Lower leg skin (tissue), 3 donors: ENCODE measurements around the gene GLRX3.

Experiments used
- CTCF ChIP-seq, 3 donors: fragments of 450-650 bp; IDR thresholded peaks; one replicate each; pipeline ENCODE4 v1.5.1; 2016; ENCODE audit warnings: antibody characterized with exemption in 3 of 3, mild to moderate bottlenecking in 3 of 3, moderate library complexity in 2 of 3
- POLR2A ChIP-seq, 2 donors: fragments of 450-650 bp; IDR thresholded peaks; one replicate each; pipeline ENCODE4 v1.6.1; 2016 to 2017; ENCODE audit warnings: antibody characterized with exemption in 2 of 2, mild to moderate bottlenecking in 1 of 2, moderate library complexity in 1 of 2

DNA sequence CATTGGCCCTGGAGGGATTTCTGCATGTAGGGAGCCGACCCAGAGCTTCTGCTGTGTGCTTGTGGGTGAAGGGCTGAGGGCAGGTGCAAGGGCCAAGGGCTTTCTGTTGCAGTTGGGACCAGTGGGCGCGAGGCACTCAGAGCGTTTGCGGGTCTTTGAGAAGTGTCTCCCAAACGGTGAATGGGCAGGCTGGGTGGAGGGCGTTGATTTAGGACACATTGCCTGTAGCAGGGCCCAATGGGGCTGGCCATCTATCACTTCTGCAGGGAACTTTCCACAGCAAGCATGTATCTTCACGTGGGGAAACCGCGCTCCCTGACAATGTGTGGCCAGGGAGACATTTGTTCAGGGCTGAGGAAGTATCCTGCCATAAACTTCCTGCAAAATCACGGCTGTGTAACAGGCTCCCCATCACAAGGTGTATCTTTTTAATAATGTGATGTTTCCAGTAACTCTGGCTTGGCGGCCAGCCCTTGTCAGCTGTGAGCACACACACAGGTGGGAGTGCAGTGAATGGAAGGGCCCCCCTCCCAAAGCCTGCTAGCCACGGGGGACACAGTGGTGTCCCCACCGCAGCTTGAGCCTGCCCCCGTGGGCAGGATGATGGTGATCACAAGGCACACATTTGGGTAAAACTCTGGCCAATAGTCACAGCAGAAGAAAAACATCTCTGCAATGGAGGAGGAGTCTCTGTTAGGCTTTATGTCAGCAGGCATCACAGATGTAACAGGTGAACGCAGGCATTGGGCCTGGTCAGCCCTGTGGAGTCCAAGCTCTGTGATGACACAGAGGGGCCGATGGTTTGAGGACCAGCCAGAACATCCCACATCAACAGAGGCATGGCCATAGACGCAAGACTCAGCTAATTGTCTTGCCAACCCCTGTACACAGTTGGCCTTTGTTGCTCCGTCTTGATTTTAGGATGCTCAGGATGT lies 84.3 kb downstream of the GLRX3 start:
- no peak for TF ChIP-seq CTCF (IDR thresholded peaks at IDR 0.05)
- TF ChIP-seq POLR2A (IDR thresholded peaks at IDR 0.05) = no peak
